ENCODE data around the gene BOLA1.

DNA sequence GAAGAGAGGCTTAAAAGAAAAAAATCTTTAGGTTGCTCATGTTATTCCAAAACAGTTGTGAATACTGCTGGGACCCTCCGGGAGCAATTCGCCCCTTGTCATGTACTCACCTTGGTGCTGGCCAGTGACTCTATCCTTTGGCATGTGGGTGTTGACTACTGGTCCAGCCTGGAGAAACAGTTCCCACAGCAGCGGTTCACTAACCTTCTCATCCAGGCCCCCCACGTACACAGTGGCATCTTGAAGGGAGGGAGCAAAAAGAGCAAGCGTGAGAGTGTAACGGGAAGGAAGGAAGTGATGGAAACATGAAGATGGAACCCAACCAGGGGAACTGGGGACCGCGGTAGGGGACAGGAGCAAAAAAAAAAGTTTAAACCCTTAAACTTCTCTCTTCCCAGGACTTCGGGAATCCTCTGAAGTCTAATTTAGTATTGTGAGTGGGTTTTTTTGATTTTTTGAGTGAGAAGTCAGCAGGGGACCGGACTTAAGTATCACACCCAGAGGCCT lies 27.7 kb downstream of the BOLA1 start:
- TF ChIP-seq, protein P1, sequence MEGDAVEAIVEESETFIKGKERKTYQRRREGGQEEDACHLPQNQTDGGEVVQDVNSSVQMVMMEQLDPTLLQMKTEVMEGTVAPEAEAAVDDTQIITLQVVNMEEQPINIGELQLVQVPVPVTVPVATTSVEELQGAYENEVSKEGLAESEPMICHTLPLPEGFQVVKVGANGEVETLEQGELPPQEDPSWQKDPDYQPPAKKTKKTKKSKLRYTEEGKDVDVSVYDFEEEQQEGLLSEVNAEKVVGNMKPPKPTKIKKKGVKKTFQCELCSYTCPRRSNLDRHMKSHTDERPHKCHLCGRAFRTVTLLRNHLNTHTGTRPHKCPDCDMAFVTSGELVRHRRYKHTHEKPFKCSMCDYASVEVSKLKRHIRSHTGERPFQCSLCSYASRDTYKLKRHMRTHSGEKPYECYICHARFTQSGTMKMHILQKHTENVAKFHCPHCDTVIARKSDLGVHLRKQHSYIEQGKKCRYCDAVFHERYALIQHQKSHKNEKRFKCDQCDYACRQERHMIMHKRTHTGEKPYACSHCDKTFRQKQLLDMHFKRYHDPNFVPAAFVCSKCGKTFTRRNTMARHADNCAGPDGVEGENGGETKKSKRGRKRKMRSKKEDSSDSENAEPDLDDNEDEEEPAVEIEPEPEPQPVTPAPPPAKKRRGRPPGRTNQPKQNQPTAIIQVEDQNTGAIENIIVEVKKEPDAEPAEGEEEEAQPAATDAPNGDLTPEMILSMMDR (IDR thresholded peaks at IDR 0.05): no peak
- TF ChIP-seq POLR2A (IDR thresholded peaks at IDR 0.05): no peak
